Cardiac muscle cell (in vitro differentiated cells and primary cell): ENCODE measurements around the gene ESCO1. TPM values are rescaled to one million over a fixed set of nuclear protein-coding genes. Genes with fewer than 3 reads are reported as not detected.

ENCODE experiments used
- DNase-seq, 2 donors: peaks; one replicate each; pipeline versions ENCODE4 v3.0.0 to v3.0.0-alpha.2; 2010 to 2017; ENCODE audit warnings: low read depth in 1 of 2, low spot score in 1 of 2
- H3K27ac ChIP-seq: fragments of 200-600 bp; sonication (generic); 2 replicates; pipeline ENCODE4 v1.5.1; 2016
- H3K27me3 ChIP-seq: fragments of 200-600 bp; sonication (generic); 2 replicates; pipeline ENCODE4 v1.6.0; 2016; ENCODE audit warnings: control low read depth
- H3K36me3 ChIP-seq: fragments of 200-600 bp; sonication (generic); 2 replicates; pipeline ENCODE4 v1.5.1; 2016; ENCODE audit warnings: control low read depth
- H3K4me1 ChIP-seq: fragments of 200-600 bp; sonication (generic); 2 replicates; pipeline ENCODE4 v1.8.1; 2017; ENCODE audit warnings: low read depth, mild to moderate bottlenecking, mixed run types
- H3K4me3 ChIP-seq: fragments of 200-600 bp; sonication (generic); 2 replicates; pipeline ENCODE4 v1.5.1; 2016; ENCODE audit warnings: mild to moderate bottlenecking
- H3K9me3 ChIP-seq: fragments of 200-600 bp; sonication (generic); 2 replicates; pipeline ENCODE4 v1.5.1; 2017; ENCODE audit warnings: low read depth, mild to moderate bottlenecking, control low read depth
- polyA plus RNA-seq: library from polyadenylated mRNA; unstranded; fragments of >200 nt; fragmentation: Nextera tagmentation; extraction: Ambion mirVana; gene quantifications from 2 replicates; pipeline ENCODE4 v1.2.1, GENCODE V29; 2016
- total RNA-seq: library from RNA; depleted of rRNA; stranded (reverse); fragments of >200 nt; gene quantifications from 2 replicates; pipeline ENCODE4 v1.2.3, GENCODE V29; 2016
- TF ChIP-seq, protein P1 (sequence below): IDR thresholded peaks from 2 replicates; pipeline ENCODE4 v1.5.1; 2012; ENCODE audit warnings: low read depth, mild to moderate bottlenecking, low read length

The ESCO1 gene
- total and polyA plus RNA-seq, 2 experiments from 2014 or later, result 12.2 to 18.3 TPM

DNA sequence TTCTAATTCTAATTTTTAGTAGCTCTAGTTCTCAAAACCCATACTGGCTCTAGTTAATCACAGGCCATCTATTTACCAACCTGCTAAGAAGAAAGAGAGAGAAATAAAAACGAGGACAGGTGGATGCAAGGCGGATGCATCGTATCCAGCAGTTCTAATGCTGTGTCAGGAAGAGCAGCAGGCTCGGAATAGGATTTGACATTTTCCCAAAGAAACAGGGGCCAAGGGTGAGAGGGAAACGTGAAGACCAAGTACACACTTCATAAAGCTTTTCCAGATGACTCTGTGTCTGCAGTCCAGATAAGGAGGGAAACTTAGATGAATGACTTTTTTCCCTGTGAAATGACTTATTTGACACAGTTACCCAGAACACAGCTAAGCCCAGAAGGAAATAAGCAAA lies 117.5 kb downstream of the ESCO1 start:
- Histone ChIP-seq H3K36me3 (no peaks in the 10 kb centered on the region), H3K4me1 (peaks cover 13% of the 10 kb centered on the region)
- TF ChIP-seq, protein P1, sequence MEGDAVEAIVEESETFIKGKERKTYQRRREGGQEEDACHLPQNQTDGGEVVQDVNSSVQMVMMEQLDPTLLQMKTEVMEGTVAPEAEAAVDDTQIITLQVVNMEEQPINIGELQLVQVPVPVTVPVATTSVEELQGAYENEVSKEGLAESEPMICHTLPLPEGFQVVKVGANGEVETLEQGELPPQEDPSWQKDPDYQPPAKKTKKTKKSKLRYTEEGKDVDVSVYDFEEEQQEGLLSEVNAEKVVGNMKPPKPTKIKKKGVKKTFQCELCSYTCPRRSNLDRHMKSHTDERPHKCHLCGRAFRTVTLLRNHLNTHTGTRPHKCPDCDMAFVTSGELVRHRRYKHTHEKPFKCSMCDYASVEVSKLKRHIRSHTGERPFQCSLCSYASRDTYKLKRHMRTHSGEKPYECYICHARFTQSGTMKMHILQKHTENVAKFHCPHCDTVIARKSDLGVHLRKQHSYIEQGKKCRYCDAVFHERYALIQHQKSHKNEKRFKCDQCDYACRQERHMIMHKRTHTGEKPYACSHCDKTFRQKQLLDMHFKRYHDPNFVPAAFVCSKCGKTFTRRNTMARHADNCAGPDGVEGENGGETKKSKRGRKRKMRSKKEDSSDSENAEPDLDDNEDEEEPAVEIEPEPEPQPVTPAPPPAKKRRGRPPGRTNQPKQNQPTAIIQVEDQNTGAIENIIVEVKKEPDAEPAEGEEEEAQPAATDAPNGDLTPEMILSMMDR, result no peak

GRCh38 chr18:21481739-21482138 lies 118.8 kb downstream of the ESCO1 start:
- H3K9me3 ChIP-seq, result no peaks in the 10 kb centered on the region
- no peaks in the 10 kb centered on the region for H3K36me3 ChIP-seq
- H3K27ac ChIP-seq, result no peak overlapping the region
- no peak for DNase-seq
- H3K27me3 ChIP-seq, result no peaks in the 10 kb centered on the region
- TF ChIP-seq, protein P1, result no peak
- H3K4me3 ChIP-seq, result no peak overlapping the region
- peaks cover 13% of the 10 kb centered on the region for H3K4me1 ChIP-seq

More for the DNA sequence above, 117.5 kb downstream of the ESCO1 start:
- Histone ChIP-seq H3K9me3 (no peaks in the 10 kb centered on the region), H3K4me3 (no peak overlapping the region), H3K27me3 (no peaks in the 10 kb centered on the region), H3K27ac (no peak overlapping the region)
- DNase-seq, result no peak

DNA sequence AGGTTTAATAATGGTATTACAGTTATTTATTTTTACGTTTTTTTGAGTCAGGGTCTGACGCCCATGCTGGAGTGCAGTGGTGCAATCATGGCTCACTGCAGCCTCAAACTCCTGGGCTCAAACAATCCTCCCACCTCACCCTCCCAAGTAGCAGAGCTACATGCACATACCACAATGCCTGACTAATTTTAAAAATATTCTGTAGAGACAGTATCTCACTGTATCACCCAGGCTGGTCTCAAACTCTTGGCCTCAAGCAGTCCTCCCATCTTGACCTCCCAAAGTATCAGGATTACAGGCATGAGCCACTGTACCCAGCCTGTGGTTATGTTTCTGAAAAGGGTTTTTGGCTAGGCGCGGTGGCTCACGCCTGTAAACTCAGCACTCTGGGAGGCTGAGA lies 120.8 kb downstream of the ESCO1 start:
- DNase-seq, result no peak

More for the DNA sequence above, 120.8 kb downstream of the ESCO1 start:
- Histone ChIP-seq H3K9me3 (no peaks in the 10 kb centered on the region), H3K27me3 (no peaks in the 10 kb centered on the region), H3K27ac (no peak overlapping the region), H3K36me3 (no peaks in the 10 kb centered on the region), H3K4me1 (peaks cover 5% of the 10 kb centered on the region), H3K4me3 (no peak overlapping the region)
- TF ChIP-seq, protein P1, result no peak

Other genes with a start within 250 kb of the ESCO1 start
- 6.8 and 16.1 TPM in 2 replicates for gene SNRPD1, start 11.6 kb upstream of the ESCO1 start, total RNA-seq
- gene SNRPD1, start 11.6 kb upstream of the ESCO1 start, polyA plus RNA-seq, result 146 and 159 TPM in 2 replicates
- 5.2 and 5.7 TPM in 2 replicates for gene ABHD3, start 104.1 kb upstream of the ESCO1 start, total RNA-seq
- gene ABHD3, start 104.1 kb upstream of the ESCO1 start, polyA plus RNA-seq, result 10.9 and 11.0 TPM in 2 replicates
- 32.2 and 46.8 TPM in 2 replicates for gene MIB1, start 140.1 kb upstream of the ESCO1 start, total RNA-seq
- 8.9 and 12.8 TPM in 2 replicates for gene MIB1, start 140.1 kb upstream of the ESCO1 start, polyA plus RNA-seq